Measurements from ENCODE around the gene TPM4.
"Not testable (repeated sequence)": the region's sequence is repeated elsewhere in the genome, so short reads cannot be mapped to it uniquely, and the experiment has no call there.

Gene TPM4

DNA sequence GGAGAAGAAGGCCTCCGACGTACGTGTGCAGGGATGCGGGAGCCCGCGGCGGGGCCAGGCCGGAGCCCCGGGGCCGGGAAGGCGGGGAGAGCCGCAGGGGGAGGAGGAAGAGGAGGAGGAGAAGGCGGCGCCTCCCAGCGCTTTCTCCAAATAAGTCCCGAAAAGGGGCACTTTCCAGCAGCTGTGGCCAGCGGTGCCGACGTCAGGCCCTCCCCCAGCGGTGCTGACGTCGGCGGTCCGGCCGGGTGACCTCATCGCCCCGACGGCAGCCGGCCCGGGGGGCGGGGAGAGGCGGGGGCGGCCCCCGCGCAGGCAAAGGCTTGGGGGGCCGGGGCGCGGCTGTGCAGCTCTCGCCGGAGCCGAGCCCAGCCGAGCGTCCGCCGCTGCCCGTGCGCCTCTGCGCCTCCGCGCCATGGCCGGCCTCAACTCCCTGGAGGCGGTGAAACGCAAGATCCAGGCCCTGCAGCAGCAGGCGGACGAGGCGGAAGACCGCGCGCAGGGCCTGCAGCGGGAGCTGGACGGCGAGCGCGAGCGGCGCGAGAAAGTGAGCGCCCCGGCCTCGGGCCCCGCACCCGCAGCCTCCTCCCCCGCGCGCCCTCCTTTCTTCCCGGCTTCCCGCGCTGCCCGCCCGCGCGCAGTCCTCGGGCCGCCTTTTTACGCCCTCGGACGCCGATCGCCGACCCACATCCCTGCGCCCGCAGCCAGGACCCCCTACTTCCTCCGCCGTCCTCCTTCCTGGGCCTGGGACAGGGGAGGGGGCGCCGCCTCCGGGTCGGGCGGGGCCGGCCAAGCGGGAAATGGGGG lies at the start of gene TPM4:
Gene TPM4, plus strand, starts transcription at position 342 of the 804 bp plus-strand sequence. Its CDS starts 71 bp downstream, at position 413.
- CTCF ChIA-PET: interaction anchor here (1.9 kb wide), 1 partner anchor 14 kb away, joined by 4 read pairs; no protein-coding TSS in a partner anchor
- TF ChIP-seq HDGF (IDR thresholded peaks at IDR 0.05; ENCODE audit: borderline replicate concordance) (no peak), BHLHE40 (IDR thresholded peaks at IDR 0.05; ENCODE audit: borderline replicate concordance) (no peak), FOXM1 (IDR thresholded peaks at IDR 0.05; ENCODE audit: borderline replicate concordance) (peak; percentile 75; the same call in 1 of the 2 replicates), FOXA1 (IDR thresholded peaks at IDR 0.05) (no peak)
- peak; percentile 76 for DNase-seq (ENCODE audit: extremely low spot score)
- POLR2A ChIA-PET: interaction anchor here (0.6 to 2.2 kb wide), 7 partner anchors 8 to 121 kb away, joined by 3 to 11 read pairs (median 3); partner anchors contain the start of genes AP1M1 and FAM32A

- CTCF ChIA-PET: interaction anchor here (0.6 to 1.5 kb wide), 2 partner anchors 15 to 47 kb away, joined by 3 to 5 read pairs; no protein-coding TSS in a partner anchor
- no peak for DNase-seq (ENCODE audit: extremely low spot score)
- POLR2A ChIA-PET: interaction anchor here (0.9 kb wide), 1 partner anchor 158 kb away, joined by 3 read pairs; the partner anchor contains the start of gene FAM32A
- TF ChIP-seq ELF4 (IDR thresholded peaks at IDR 0.05): no peak
- TF ChIP-seq CTBP1 (IDR thresholded peaks at IDR 0.05; ENCODE audit: borderline replicate concordance): no peak
- no peak for TF ChIP-seq PKNOX1 (IDR thresholded peaks at IDR 0.05)
- no peak for TF ChIP-seq HDGF (IDR thresholded peaks at IDR 0.05; ENCODE audit: borderline replicate concordance)
- TF ChIP-seq BHLHE40 (IDR thresholded peaks at IDR 0.05; ENCODE audit: borderline replicate concordance): no peak
- TF ChIP-seq L3MBTL2 (conservative IDR thresholded peaks at IDR 0.05): no peak
- TF ChIP-seq NFRKB (IDR thresholded peaks at IDR 0.05): no peak
- TF ChIP-seq SP1 (IDR thresholded peaks at IDR 0.05): no peak
- no peak for TF ChIP-seq LEF1 (IDR thresholded peaks at IDR 0.05; ENCODE audit: borderline replicate concordance)
Measured at GRCh38 chr19:16026756-16027155, 49.5 kb upstream of the TPM4 start.

DNA sequence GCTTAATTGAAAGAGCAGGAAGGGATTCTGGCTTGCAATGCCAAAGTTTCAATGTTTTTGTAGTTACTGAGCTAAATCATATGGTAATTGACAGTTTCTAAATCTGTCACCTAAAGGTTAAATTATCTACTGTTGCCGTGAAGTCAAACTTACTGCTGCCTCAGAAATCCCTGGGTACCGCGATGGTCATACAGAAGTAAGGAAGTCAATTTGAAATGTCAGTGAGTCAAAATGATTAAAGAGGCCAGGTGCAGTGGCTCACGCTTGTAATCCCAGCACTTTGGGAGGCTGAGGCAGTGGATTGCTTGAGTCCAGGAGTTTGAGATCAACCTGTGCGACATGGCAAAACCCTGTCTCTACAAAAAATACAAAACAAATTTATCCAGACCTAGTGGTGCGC lies 48.8 kb upstream of the TPM4 start:
- ChIA-PET POLR2A (interaction anchor here (0.9 kb wide), 1 partner anchor 158 kb away, joined by 3 read pairs; the partner anchor contains the start of gene FAM32A), CTCF (interaction anchor here (0.6 to 1.5 kb wide), 2 partner anchors 14 to 47 kb away, joined by 3 to 5 read pairs; no protein-coding TSS in a partner anchor)
- TF ChIP-seq ZNF384 (IDR thresholded peaks at IDR 0.05) (no peak), SP1 (IDR thresholded peaks at IDR 0.05) (no peak), FOXA1 (IDR thresholded peaks at IDR 0.05) (no peak), BHLHE40 (IDR thresholded peaks at IDR 0.05; ENCODE audit: borderline replicate concordance) (no peak), L3MBTL2 (conservative IDR thresholded peaks at IDR 0.05) (no peak), FOXM1 (IDR thresholded peaks at IDR 0.05; ENCODE audit: borderline replicate concordance) (no peak), PKNOX1 (IDR thresholded peaks at IDR 0.05) (no peak), ELF4 (IDR thresholded peaks at IDR 0.05) (no peak), SUZ12 (IDR thresholded peaks at IDR 0.05) (no peak), FOXK2 (IDR thresholded peaks at IDR 0.05) (no peak), ARNT (IDR thresholded peaks at IDR 0.05) (no peak), TARDBP (IDR thresholded peaks at IDR 0.05) (no peak)
- DNase-seq (ENCODE audit: extremely low spot score): no peak

DNA sequence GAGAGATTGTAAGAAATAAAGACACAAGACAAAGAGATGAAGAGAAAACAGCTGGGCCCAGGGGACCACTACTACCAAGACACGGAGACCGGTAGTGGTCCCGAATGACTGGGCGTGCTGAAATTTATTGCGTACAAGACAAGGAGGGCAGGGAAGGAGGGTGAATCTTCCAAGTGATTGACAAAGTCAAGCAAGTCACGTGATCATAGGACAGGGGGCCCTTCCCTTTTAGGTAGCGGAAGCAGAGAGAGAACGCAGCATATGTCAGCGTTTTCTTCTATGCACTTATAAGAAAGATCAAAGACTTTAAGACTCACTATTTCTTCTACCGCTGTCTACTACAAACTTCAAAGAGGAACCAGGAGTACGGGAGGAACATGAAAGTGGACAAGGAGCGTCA lies 46.1 kb upstream of the TPM4 start:
- CTCF ChIA-PET; DNase-seq (ENCODE audit: extremely low spot score); POLR2A ChIA-PET: not testable (repeated sequence)

GRCh38 chr19:16030964-16031871 lies 45.1 kb upstream of the TPM4 start:
- POLR2A ChIA-PET: interaction anchor here (1.2 kb wide), 1 partner anchor 154 kb away, joined by 3 read pairs; the partner anchor contains the start of gene FAM32A

More at GRCh38 chr19:16030964-16031871, 45.1 kb upstream of the TPM4 start:
- CTCF ChIA-PET: no interaction called here
- no peak for TF ChIP-seq L3MBTL2 (conservative IDR thresholded peaks at IDR 0.05)
- no peak for TF ChIP-seq TARDBP (IDR thresholded peaks at IDR 0.05)
- TF ChIP-seq FOXM1 (IDR thresholded peaks at IDR 0.05; ENCODE audit: borderline replicate concordance): no peak
- no peak for TF ChIP-seq FOXA1 (IDR thresholded peaks at IDR 0.05)
- TF ChIP-seq CTBP1 (IDR thresholded peaks at IDR 0.05; ENCODE audit: borderline replicate concordance): no peak
- no peak for TF ChIP-seq SP1 (IDR thresholded peaks at IDR 0.05)
- TF ChIP-seq ELF4 (IDR thresholded peaks at IDR 0.05): no peak
- no peak for TF ChIP-seq HDGF (IDR thresholded peaks at IDR 0.05; ENCODE audit: borderline replicate concordance)
- no peak for TF ChIP-seq PKNOX1 (IDR thresholded peaks at IDR 0.05)
- TF ChIP-seq SUZ12 (IDR thresholded peaks at IDR 0.05): no peak
- TF ChIP-seq FOXK2 (IDR thresholded peaks at IDR 0.05): no peak
- no peak for TF ChIP-seq BHLHE40 (IDR thresholded peaks at IDR 0.05; ENCODE audit: borderline replicate concordance)
- no peak for TF ChIP-seq NFRKB (IDR thresholded peaks at IDR 0.05)
- TF ChIP-seq ARNT (IDR thresholded peaks at IDR 0.05): no peak
- no peak for TF ChIP-seq ZNF384 (IDR thresholded peaks at IDR 0.05)
- no peak for DNase-seq (ENCODE audit: extremely low spot score)

Measured in HEK293T (cell line).